ENCODE data around the gene SLC23A2.

Gene SLC23A2

DNA sequence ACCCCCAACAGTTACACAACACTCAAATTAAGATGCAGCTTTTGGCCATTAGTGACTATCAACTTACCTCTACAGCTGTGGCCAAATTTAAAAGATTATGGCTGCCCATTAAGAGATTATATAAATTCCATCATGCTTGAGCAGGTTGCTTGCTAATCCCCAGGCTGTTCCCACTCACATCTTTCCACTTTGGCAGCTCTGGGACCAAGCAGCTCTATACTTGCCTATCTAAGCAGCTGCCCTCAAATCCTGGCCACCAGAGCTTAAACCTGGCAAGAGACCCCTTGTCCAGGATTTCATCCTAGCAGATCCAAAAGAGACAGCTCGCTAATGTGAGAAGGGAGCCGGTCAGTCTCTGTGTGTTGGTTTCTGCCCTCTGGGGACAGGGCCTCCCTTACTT lies 127.9 kb downstream of the SLC23A2 start:
- H3K4me1 ChIP-seq (ENCODE audit: insufficient read depth, insufficient read length): no peaks in the 10 kb centered on the region
- H3K9me3 ChIP-seq (ENCODE audit: insufficient read depth, low read length): no peaks in the 10 kb centered on the region
- no peak overlapping the region for H3K9ac ChIP-seq (ENCODE audit: insufficient read length, low read depth)
- H3K36me3 ChIP-seq (ENCODE audit: insufficient read depth, insufficient read length, low read length): peaks cover 16% of the 10 kb centered on the region
- H3K4me3 ChIP-seq (ENCODE audit: insufficient read length, low read depth): no peak overlapping the region
- no peak for DNase-seq (ENCODE audit: low read depth, low spot score)
- TF ChIP-seq YY1 (IDR thresholded peaks at IDR 0.05; ENCODE audit: insufficient read depth, insufficient read length) (no peak), ZNF274 (IDR thresholded peaks at IDR 0.05; ENCODE audit: low read depth, low read length) (no peak), SUZ12 (IDR thresholded peaks at IDR 0.05; ENCODE audit: extremely low read depth, insufficient read depth, insufficient read length) (no peak)
- H3K27me3 ChIP-seq (ENCODE audit: insufficient read depth, insufficient read length): no peaks in the 10 kb centered on the region

DNA sequence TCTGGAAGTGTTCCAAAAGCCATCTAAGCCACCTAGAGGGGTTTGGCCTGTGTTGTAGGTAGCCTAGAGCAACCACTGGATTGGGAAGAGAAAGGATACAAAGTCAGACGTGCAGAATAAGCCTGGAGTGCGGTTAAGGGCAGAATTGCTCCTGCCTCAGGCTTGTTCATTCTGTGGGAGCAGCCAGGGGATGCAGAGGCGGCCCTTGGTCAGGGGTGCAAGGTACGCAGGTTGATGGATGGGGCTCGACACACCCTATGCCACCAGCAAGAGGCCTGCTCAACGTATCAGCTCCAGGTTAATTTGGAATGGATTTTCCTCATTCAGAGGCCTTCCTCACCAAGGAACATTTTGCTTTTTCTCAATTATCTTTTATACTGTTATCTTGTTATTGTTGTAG lies 129.8 kb downstream of the SLC23A2 start:
- Histone ChIP-seq H3K27me3 (ENCODE audit: insufficient read depth, insufficient read length) (no peaks in the 10 kb centered on the region), H3K4me3 (ENCODE audit: insufficient read length, low read depth) (no peak overlapping the region), H3K4me1 (ENCODE audit: insufficient read depth, insufficient read length) (no peaks in the 10 kb centered on the region), H3K9ac (ENCODE audit: insufficient read length, low read depth) (no peak overlapping the region), H3K36me3 (ENCODE audit: insufficient read depth, insufficient read length, low read length) (peaks cover 16% of the 10 kb centered on the region), H3K9me3 (ENCODE audit: insufficient read depth, low read length) (no peaks in the 10 kb centered on the region)
- no peak for DNase-seq (ENCODE audit: low read depth, low spot score)
- TF ChIP-seq SUZ12 (IDR thresholded peaks at IDR 0.05; ENCODE audit: extremely low read depth, insufficient read depth, insufficient read length) (no peak), YY1 (IDR thresholded peaks at IDR 0.05; ENCODE audit: insufficient read depth, insufficient read length) (no peak), ZNF274 (IDR thresholded peaks at IDR 0.05; ENCODE audit: low read depth, low read length) (no peak)

DNA sequence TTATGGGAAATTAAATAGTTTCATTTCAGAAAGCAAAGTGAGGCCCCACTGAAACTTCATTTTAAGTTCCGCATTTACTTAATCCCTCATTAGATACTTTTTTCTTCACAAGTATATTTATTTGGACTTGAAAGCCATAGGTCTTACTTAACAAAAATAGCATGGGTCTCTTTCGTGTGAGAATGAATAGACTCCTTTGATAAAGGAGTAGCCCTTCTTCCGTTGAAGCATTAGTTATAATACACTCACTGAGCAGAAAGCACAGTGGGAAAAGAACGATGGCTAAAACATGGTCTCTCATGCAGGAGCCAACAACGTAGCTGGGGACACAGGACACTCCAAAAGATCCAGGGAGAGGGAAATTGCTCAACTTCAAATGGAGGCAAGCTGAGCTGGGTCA lies 130.4 kb downstream of the SLC23A2 start:
- Histone ChIP-seq H3K9ac (ENCODE audit: insufficient read length, low read depth) (no peak overlapping the region), H3K36me3 (ENCODE audit: insufficient read depth, insufficient read length, low read length) (peaks cover 16% of the 10 kb centered on the region), H3K27me3 (ENCODE audit: insufficient read depth, insufficient read length) (no peaks in the 10 kb centered on the region), H3K4me1 (ENCODE audit: insufficient read depth, insufficient read length) (no peaks in the 10 kb centered on the region), H3K9me3 (ENCODE audit: insufficient read depth, low read length) (no peaks in the 10 kb centered on the region), H3K4me3 (ENCODE audit: insufficient read length, low read depth) (no peak overlapping the region)
- DNase-seq (ENCODE audit: low read depth, low spot score): no peak
- TF ChIP-seq YY1 (IDR thresholded peaks at IDR 0.05; ENCODE audit: insufficient read depth, insufficient read length) (no peak), ZNF274 (IDR thresholded peaks at IDR 0.05; ENCODE audit: low read depth, low read length) (no peak), SUZ12 (IDR thresholded peaks at IDR 0.05; ENCODE audit: extremely low read depth, insufficient read depth, insufficient read length) (no peak)

DNA sequence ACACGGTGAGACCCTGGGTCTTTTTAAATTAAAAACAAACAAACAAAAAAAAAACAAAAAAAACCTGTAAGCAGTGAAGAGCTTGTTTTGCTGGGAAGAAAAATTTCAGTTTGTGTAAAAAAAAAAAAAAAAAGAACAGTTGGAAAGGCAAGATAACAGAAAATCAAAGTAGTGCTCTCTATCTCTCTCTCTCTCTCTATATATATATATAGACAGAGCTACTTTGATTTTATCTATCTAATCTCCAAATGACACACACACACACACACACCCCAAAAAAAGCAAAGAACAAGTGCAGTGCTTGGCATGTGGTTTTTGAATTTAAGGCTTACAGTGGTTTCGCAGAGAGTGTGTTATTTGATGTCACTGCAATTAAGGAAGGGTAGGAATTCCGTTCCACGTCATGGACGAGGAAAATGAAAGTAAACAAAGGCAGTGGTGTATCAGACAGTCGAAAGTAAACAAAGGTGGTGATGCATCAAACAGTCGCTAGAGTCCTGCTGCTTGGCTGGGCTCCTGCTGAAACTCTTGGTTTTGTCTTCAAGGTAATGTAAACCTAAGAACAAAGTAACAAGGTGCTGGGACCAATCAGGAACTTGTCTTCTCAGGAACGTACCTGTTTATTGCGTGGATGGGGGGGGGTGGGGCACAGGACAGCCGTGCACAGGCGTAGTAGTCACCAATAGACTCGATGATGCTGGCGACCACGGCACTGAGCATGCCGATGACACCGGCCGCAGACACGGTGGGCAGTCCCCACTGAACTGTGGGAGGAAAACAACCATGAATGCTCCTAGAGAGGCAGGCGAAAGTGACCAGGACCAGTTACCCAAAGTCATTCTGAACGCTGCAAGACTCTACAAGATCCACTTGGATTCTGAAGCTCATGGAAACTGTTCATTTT lies 131.8 kb downstream of the SLC23A2 start:
- H3K9me3 ChIP-seq (ENCODE audit: insufficient read depth, low read length): no peaks in the 10 kb centered on the region
- TF ChIP-seq YY1 (IDR thresholded peaks at IDR 0.05; ENCODE audit: insufficient read depth, insufficient read length): no peak
- TF ChIP-seq ZNF274 (IDR thresholded peaks at IDR 0.05; ENCODE audit: low read depth, low read length): no peak
- no peak for TF ChIP-seq SUZ12 (IDR thresholded peaks at IDR 0.05; ENCODE audit: extremely low read depth, insufficient read depth, insufficient read length)
- H3K4me1 ChIP-seq (ENCODE audit: insufficient read depth, insufficient read length): no peaks in the 10 kb centered on the region
- H3K4me3 ChIP-seq (ENCODE audit: insufficient read length, low read depth): no peak overlapping the region
- H3K27me3 ChIP-seq (ENCODE audit: insufficient read depth, insufficient read length): no peaks in the 10 kb centered on the region
- no peak for DNase-seq (ENCODE audit: low read depth, low spot score)
- H3K36me3 ChIP-seq (ENCODE audit: insufficient read depth, insufficient read length, low read length): peaks cover 16% of the 10 kb centered on the region
- H3K9ac ChIP-seq (ENCODE audit: insufficient read length, low read depth): no peak overlapping the region

DNA sequence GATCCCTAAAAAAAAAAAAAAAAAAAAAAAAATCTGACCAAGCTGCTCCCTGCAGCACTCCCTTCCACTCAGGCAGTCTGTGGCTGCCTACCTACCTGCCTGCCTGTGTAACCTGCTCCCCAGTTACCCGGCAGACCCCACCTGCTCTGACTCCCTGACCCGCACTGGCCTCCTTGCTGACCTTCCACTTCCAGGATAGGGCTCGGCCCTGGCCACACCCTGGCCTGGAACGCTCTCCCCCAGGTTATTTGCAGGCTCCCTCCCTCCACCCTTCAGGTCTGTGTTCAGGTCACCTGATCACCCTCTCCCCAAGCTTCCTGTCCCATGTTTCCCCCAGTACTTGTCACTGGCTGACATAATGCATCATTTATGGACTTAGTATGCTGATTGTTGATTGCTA lies 134.3 kb downstream of the SLC23A2 start:
- peaks cover 5% of the 10 kb centered on the region for H3K36me3 ChIP-seq (ENCODE audit: insufficient read depth, insufficient read length, low read length)
- TF ChIP-seq ZNF274 (IDR thresholded peaks at IDR 0.05; ENCODE audit: low read depth, low read length) (no peak), YY1 (IDR thresholded peaks at IDR 0.05; ENCODE audit: insufficient read depth, insufficient read length) (no peak), SUZ12 (IDR thresholded peaks at IDR 0.05; ENCODE audit: extremely low read depth, insufficient read depth, insufficient read length) (no peak)
- DNase-seq (ENCODE audit: low read depth, low spot score): no peak
- H3K4me3 ChIP-seq (ENCODE audit: insufficient read length, low read depth): no peak overlapping the region
- H3K27me3 ChIP-seq (ENCODE audit: insufficient read depth, insufficient read length): no peaks in the 10 kb centered on the region
- no peaks in the 10 kb centered on the region for H3K9me3 ChIP-seq (ENCODE audit: insufficient read depth, low read length)
- no peak overlapping the region for H3K9ac ChIP-seq (ENCODE audit: insufficient read length, low read depth)
- no peaks in the 10 kb centered on the region for H3K4me1 ChIP-seq (ENCODE audit: insufficient read depth, insufficient read length)

DNA sequence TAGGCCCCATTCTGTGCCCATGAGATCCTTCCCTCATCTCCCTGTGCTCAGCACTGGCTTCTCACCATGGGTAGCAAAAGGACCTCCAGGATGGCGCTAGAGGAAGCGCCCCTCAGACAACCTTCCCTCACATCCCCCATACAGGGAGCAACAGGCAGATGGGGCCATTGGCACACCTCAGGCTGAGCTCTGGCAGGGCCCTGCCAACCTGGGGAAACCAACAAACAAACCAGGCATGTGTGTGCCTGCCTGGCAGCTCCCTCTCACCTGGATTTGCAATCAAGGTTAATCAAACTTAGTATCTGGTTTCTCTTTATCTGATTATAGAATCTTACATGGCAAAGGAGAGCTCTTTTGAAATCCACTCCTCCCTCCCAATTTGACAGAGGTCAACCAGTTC lies 134.9 kb downstream of the SLC23A2 start:
- peaks cover 11% of the 10 kb centered on the region for H3K36me3 ChIP-seq (ENCODE audit: insufficient read depth, insufficient read length, low read length)
- no peak overlapping the region for H3K9ac ChIP-seq (ENCODE audit: insufficient read length, low read depth)
- no peak for TF ChIP-seq SUZ12 (IDR thresholded peaks at IDR 0.05; ENCODE audit: extremely low read depth, insufficient read depth, insufficient read length)
- TF ChIP-seq ZNF274 (IDR thresholded peaks at IDR 0.05; ENCODE audit: low read depth, low read length): no peak
- TF ChIP-seq YY1 (IDR thresholded peaks at IDR 0.05; ENCODE audit: insufficient read depth, insufficient read length): no peak
- no peaks in the 10 kb centered on the region for H3K4me1 ChIP-seq (ENCODE audit: insufficient read depth, insufficient read length)
- H3K27me3 ChIP-seq (ENCODE audit: insufficient read depth, insufficient read length): no peaks in the 10 kb centered on the region
- DNase-seq (ENCODE audit: low read depth, low spot score): no peak
- H3K4me3 ChIP-seq (ENCODE audit: insufficient read length, low read depth): no peak overlapping the region
- no peaks in the 10 kb centered on the region for H3K9me3 ChIP-seq (ENCODE audit: insufficient read depth, low read length)

DNA sequence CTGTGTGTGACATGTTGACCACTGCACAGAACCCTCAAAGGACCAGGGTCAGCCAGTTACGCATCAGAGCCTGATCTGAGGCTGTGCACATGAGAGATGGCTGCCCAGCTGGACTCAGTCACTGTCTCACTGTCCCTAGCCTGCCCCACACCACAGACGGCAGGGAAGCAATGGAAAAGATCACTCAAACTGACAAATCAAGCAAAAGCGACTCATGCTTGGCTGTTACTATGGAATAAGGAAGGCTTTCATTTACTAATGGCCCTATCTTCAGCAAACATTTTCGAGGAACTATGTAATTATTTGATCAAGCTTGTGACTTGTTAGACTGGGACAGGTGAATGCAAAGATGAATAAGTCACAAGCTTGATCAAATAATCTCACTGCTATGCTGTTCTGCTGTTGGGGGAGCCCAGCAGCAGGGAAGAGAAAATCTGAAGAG lies 137.0 kb downstream of the SLC23A2 start:
- TF ChIP-seq ZNF274 (IDR thresholded peaks at IDR 0.05; ENCODE audit: low read depth, low read length) (no peak), YY1 (IDR thresholded peaks at IDR 0.05; ENCODE audit: insufficient read depth, insufficient read length) (no peak), SUZ12 (IDR thresholded peaks at IDR 0.05; ENCODE audit: extremely low read depth, insufficient read depth, insufficient read length) (no peak)
- no peaks in the 10 kb centered on the region for H3K9me3 ChIP-seq (ENCODE audit: insufficient read depth, low read length)
- H3K4me3 ChIP-seq (ENCODE audit: insufficient read length, low read depth): no peak overlapping the region
- no peak for DNase-seq (ENCODE audit: low read depth, low spot score)
- no peaks in the 10 kb centered on the region for H3K27me3 ChIP-seq (ENCODE audit: insufficient read depth, insufficient read length)
- no peak overlapping the region for H3K9ac ChIP-seq (ENCODE audit: insufficient read length, low read depth)
- peaks cover 18% of the 10 kb centered on the region for H3K36me3 ChIP-seq (ENCODE audit: insufficient read depth, insufficient read length, low read length)
- H3K4me1 ChIP-seq (ENCODE audit: insufficient read depth, insufficient read length): no peaks in the 10 kb centered on the region

Data from NT2/D1 (cell line).